Measurements from ENCODE around the gene PUDP.
"Not testable (repeated sequence)": the region's sequence is repeated elsewhere in the genome, so short reads cannot be mapped to it uniquely, and the experiment has no call there.

Gene PUDP

DNA sequence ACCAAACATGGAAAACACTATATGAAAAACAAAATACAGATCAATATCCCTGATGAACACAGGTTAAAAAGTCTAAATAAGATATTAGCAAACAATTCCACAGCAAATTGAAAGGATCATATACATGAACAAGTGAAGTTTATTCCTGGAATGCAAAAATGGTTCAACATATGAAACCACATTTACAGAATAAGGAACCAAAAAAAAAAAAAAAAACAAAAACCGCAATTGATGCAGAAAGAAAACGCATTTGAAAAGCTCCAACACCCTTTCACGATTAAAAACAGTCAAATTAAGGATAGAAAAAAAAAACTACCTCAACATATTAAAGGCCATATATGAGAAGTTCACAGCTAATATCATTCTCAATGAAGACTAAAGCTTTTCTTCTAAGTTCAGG is 45.8 kb downstream of the PUDP start:
- peaks cover 5% of the 10 kb centered on the region for H3K9me3 ChIP-seq (ENCODE audit: control insufficient read depth, low read length)
- H3K36me3 ChIP-seq (ENCODE audit: control insufficient read depth, insufficient read depth, low read length, severe bottlenecking), result peaks cover 27% of the 10 kb centered on the region
- H3K4me3 ChIP-seq (ENCODE audit: low read length), result no peak overlapping the region
- no peak overlapping the region for H3K9ac ChIP-seq (ENCODE audit: low read length)
- no peaks in the 10 kb centered on the region for H3K27me3 ChIP-seq (replicated peaks; ENCODE audit: control insufficient read depth, insufficient read depth, low read length)
- H3K4me1 ChIP-seq (ENCODE audit: control insufficient read depth, insufficient read depth, low read length), result no peaks in the 10 kb centered on the region
- DNase-seq (ENCODE audit: low read depth), result no peak

DNA sequence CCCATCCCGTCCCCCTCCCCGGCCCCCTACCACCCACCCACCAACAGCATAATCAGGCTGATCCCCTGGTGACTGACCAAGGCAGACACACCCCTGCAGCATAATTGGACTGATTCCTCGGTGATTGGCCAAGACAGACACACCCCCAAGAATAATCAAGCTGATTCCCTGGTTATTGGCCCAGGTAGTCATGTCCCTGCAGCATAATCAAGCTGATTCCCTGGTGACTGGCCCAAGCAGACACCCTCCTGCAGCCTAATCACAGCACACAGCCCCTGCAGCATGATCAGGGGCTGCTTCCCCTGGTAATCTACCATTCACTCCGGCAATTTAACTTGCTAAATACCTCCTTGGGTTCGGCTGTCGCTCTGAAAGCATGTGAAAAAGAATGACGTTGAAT is 47.9 kb downstream of the PUDP start:
- no peak overlapping the region for H3K9ac ChIP-seq (ENCODE audit: low read length)
- peaks cover 24% of the 10 kb centered on the region for H3K36me3 ChIP-seq (ENCODE audit: control insufficient read depth, insufficient read depth, low read length, severe bottlenecking)
- no peaks in the 10 kb centered on the region for H3K27me3 ChIP-seq (replicated peaks; ENCODE audit: control insufficient read depth, insufficient read depth, low read length)
- H3K9me3 ChIP-seq (ENCODE audit: control insufficient read depth, low read length), result peaks cover 5% of the 10 kb centered on the region
- H3K4me3 ChIP-seq (ENCODE audit: low read length), result no peak overlapping the region
- no peaks in the 10 kb centered on the region for H3K4me1 ChIP-seq (ENCODE audit: control insufficient read depth, insufficient read depth, low read length)
- no peak for DNase-seq (ENCODE audit: low read depth)

DNA sequence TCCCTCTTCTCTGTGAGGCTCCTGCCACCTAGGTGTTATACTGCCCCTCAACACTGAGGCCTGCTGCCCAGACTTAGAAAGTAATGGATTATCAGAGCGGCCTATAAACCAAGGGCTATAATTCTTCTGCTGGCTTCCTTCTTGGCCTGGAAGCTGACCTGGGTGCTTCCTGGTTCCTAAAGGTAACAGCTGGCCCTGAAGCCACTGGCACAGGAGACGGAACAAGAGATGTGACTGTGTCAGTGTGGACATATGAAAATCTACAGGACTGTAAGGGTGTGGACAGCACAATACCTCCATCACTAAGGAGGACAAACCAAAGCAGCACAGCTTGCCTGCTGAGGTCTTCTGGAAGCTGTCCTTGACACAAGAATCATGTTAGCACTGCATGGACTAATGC is 52.3 kb downstream of the PUDP start:
- H3K36me3 ChIP-seq (ENCODE audit: control insufficient read depth, insufficient read depth, low read length, severe bottlenecking); H3K4me3 ChIP-seq (ENCODE audit: low read length); H3K27me3 ChIP-seq (replicated peaks; ENCODE audit: control insufficient read depth, insufficient read depth, low read length); H3K4me1 ChIP-seq (ENCODE audit: control insufficient read depth, insufficient read depth, low read length); H3K9me3 ChIP-seq (ENCODE audit: control insufficient read depth, low read length); H3K9ac ChIP-seq (ENCODE audit: low read length); DNase-seq (ENCODE audit: low read depth): not testable (repeated sequence)

DNA sequence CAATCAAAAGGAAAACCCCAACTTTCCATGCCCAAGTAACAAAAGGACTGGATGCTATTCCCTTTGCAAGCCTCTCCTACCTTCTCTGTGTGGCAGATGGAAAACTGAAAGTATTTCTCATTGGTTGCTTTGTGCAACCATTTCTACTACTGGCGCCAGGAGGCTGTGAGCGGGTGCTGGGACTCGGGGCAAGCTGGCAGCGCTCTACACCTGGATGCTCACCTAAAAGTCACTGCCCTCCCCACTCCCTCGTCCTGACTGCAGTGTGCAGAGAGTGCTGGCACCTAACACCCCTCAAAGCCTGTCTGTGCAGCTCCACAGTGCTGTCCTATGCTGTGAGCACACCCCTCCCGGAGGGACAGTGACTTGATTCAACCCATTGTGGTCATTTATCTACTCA is 54.6 kb downstream of the PUDP start:
- no peak for DNase-seq (ENCODE audit: low read depth)
- Histone ChIP-seq H3K27me3 (replicated peaks; ENCODE audit: control insufficient read depth, insufficient read depth, low read length) (no peaks in the 10 kb centered on the region), H3K9ac (ENCODE audit: low read length) (no peak overlapping the region), H3K4me3 (ENCODE audit: low read length) (no peak overlapping the region), H3K9me3 (ENCODE audit: control insufficient read depth, low read length) (no peaks in the 10 kb centered on the region), H3K36me3 (ENCODE audit: control insufficient read depth, insufficient read depth, low read length, severe bottlenecking) (peaks cover 4% of the 10 kb centered on the region), H3K4me1 (ENCODE audit: control insufficient read depth, insufficient read depth, low read length) (peaks cover 9% of the 10 kb centered on the region)

DNA sequence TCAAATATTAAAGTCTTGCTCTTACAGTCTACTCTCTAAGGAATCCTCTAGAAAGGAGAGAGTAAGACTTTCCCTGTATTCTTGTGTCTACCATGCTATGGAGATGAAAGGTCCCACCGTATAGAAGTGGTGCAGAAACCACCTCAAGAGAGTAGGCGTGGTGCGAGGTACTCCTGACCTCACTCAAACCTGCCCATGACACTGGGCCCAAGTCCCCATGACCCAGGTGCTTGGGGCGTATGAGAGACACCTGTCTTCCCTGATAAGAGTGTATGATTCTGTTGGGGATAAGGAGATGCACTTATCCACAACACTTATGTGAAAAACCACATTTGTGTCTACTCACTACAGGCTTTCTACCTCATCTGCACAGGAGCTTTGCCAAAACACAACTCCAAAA is 55.4 kb downstream of the PUDP start:
- Histone ChIP-seq H3K36me3 (ENCODE audit: control insufficient read depth, insufficient read depth, low read length, severe bottlenecking) (peaks cover 3% of the 10 kb centered on the region), H3K4me3 (ENCODE audit: low read length) (no peak overlapping the region), H3K9me3 (ENCODE audit: control insufficient read depth, low read length) (no peaks in the 10 kb centered on the region), H3K27me3 (replicated peaks; ENCODE audit: control insufficient read depth, insufficient read depth, low read length) (no peaks in the 10 kb centered on the region), H3K4me1 (ENCODE audit: control insufficient read depth, insufficient read depth, low read length) (peaks cover 9% of the 10 kb centered on the region), H3K9ac (ENCODE audit: low read length) (no peak overlapping the region)
- DNase-seq (ENCODE audit: low read depth), result no peak

DNA sequence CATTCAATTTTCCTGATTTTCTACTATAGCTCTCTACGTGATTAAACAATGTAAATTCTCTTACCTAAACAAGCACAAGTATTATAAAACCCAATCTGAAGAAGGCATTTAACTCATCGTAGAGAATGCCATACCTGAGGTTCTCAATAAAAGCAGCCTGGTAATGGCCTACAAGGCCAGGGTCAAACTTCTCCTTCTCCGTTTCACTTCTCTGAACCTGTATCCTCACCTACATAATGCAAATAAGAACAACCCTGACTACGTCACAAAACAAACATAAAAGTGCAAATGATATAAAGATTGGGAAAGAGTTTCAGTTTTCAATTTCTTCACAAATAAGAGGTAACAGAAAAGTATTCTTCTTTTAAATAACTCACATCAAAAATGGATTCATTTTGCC is 56.0 kb downstream of the PUDP start:
- Histone ChIP-seq H3K36me3 (ENCODE audit: control insufficient read depth, insufficient read depth, low read length, severe bottlenecking) (no peaks in the 10 kb centered on the region), H3K9me3 (ENCODE audit: control insufficient read depth, low read length) (no peaks in the 10 kb centered on the region), H3K4me1 (ENCODE audit: control insufficient read depth, insufficient read depth, low read length) (peaks cover 9% of the 10 kb centered on the region), H3K27me3 (replicated peaks; ENCODE audit: control insufficient read depth, insufficient read depth, low read length) (no peaks in the 10 kb centered on the region), H3K9ac (ENCODE audit: low read length) (no peak overlapping the region), H3K4me3 (ENCODE audit: low read length) (no peak overlapping the region)
- no peak for DNase-seq (ENCODE audit: low read depth)

DNA sequence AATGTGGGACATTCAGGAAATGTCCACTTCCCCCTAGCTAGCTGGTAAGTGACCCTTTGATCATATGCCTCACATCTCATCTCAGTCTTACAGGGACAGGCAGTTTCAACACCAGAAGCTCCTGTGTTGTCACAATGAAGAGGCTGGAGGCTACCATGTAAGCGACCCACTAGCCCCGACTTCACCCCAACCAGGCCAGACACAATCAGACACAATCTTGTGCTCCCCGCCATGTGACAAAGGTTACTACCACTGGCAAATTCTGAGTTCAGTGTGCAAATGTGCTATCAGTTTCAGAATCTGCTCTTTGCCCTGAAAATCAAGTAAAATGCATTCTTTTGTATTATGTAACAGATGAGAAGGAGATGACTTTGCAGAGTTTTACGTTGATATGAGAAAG is 57.3 kb downstream of the PUDP start:
- H3K36me3 ChIP-seq (ENCODE audit: control insufficient read depth, insufficient read depth, low read length, severe bottlenecking), result no peaks in the 10 kb centered on the region
- H3K27me3 ChIP-seq (replicated peaks; ENCODE audit: control insufficient read depth, insufficient read depth, low read length), result no peaks in the 10 kb centered on the region
- no peaks in the 10 kb centered on the region for H3K9me3 ChIP-seq (ENCODE audit: control insufficient read depth, low read length)
- DNase-seq (ENCODE audit: low read depth), result no peak
- H3K4me3 ChIP-seq (ENCODE audit: low read length), result no peak overlapping the region
- no peak overlapping the region for H3K9ac ChIP-seq (ENCODE audit: low read length)
- H3K4me1 ChIP-seq (ENCODE audit: control insufficient read depth, insufficient read depth, low read length), result peaks cover 9% of the 10 kb centered on the region

DNA sequence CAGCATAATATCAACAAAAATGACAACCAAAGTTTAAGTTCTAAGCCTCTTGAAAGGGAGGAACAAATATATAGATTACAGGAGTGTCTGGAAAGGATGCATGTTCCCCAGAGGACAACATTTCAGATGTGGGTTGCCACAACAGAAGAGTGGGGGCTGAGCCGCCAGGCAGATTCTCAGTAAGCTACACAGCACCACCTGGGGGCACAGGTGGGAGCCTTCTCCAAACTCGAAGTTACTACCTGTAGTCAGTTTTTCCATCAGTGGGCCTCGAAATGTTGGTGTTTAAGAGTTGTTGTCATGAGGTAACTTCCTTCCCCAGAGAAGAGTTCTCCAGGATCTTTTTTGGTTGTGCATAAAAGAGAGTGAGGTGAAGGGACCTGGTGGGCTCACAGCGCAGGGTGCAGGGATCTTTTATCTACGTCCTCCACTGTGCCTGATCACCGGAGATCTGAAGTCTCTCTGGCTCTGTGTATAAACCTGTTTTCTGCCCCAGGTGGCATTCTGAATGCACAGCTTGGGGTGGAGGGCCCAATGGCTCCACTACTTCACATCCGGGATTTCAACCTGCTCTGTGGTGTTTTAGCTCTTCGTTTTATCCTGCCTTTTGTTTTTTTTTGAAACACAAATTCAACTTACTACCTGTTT is 58.9 kb downstream of the PUDP start:
- Histone ChIP-seq H3K36me3 (ENCODE audit: control insufficient read depth, insufficient read depth, low read length, severe bottlenecking) (peaks cover 4% of the 10 kb centered on the region), H3K9me3 (ENCODE audit: control insufficient read depth, low read length) (no peaks in the 10 kb centered on the region), H3K4me3 (ENCODE audit: low read length) (no peak overlapping the region), H3K27me3 (replicated peaks; ENCODE audit: control insufficient read depth, insufficient read depth, low read length) (no peaks in the 10 kb centered on the region), H3K4me1 (ENCODE audit: control insufficient read depth, insufficient read depth, low read length) (peaks cover 9% of the 10 kb centered on the region), H3K9ac (ENCODE audit: low read length) (no peak overlapping the region)
- no peak for DNase-seq (ENCODE audit: low read depth)

DNA sequence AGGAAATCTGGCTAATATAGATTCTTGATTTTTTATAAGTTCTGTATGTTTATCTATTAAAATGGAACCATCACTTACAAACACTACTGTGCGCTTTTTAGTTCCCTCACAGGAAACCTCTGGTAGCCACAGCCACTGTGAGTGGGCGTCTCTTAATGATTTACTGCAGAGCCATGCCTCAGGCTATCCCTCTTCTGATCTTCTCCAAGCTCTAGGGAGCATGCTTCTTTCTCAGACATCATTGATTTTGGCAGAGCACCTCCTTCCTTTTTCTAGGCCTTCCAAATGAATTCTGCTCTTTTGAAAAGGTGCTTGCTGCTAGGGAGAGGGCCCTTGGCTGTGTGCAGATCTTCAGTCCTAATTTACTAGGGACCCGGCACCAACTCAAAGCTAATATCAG is 61.6 kb downstream of the PUDP start:
- H3K36me3 ChIP-seq (ENCODE audit: control insufficient read depth, insufficient read depth, low read length, severe bottlenecking), result peaks cover 4% of the 10 kb centered on the region
- no peak overlapping the region for H3K4me3 ChIP-seq (ENCODE audit: low read length)
- H3K4me1 ChIP-seq (ENCODE audit: control insufficient read depth, insufficient read depth, low read length), result peaks cover 9% of the 10 kb centered on the region
- H3K9me3 ChIP-seq (ENCODE audit: control insufficient read depth, low read length), result no peaks in the 10 kb centered on the region
- H3K27me3 ChIP-seq (replicated peaks; ENCODE audit: control insufficient read depth, insufficient read depth, low read length), result no peaks in the 10 kb centered on the region
- no peak overlapping the region for H3K9ac ChIP-seq (ENCODE audit: low read length)
- no peak for DNase-seq (ENCODE audit: low read depth)

DNA sequence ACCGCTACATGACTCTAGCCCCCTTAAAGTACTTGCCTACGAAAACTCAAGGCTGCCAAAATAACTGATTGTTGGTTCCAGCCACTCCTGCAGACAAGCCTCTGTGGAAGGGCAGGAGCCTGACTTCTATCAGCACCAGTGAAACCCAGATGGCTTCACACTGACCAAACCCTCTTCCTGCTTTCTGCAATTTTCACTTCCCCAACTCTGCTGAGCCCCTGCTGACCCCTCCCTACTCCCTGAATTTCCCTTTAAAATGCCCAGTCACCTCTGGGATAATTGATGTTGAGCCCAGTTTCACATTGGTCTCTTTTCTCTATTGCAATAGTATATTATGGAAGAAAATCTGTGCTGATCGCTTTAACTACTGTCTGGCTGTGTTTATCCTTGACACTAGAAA is 62.1 kb downstream of the PUDP start:
- Histone ChIP-seq H3K36me3 (ENCODE audit: control insufficient read depth, insufficient read depth, low read length, severe bottlenecking) (peaks cover 4% of the 10 kb centered on the region), H3K4me3 (ENCODE audit: low read length) (no peak overlapping the region), H3K27me3 (replicated peaks; ENCODE audit: control insufficient read depth, insufficient read depth, low read length) (no peaks in the 10 kb centered on the region)

DNA sequence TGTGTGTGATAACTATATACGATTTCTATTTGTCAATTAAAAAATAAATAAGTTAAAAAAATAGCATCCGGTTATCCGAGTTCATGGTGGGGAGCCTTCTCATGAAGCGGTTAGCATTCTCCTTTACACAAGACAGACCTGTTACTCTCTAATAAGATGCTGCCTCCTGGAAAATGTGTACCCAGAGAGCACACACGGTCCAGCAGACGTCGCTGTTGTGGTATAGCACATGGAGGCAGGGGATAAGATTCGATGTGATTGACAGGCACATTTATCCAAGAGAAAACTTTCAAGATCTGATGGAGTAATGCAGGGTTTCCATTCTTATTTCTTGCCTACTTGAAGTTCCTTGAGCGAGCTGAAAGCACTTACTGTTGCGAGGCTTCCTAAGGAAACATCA is 63.1 kb downstream of the PUDP start:
- Histone ChIP-seq H3K4me1 (ENCODE audit: control insufficient read depth, insufficient read depth, low read length) (no peaks in the 10 kb centered on the region), H3K9me3 (ENCODE audit: control insufficient read depth, low read length) (no peaks in the 10 kb centered on the region), H3K27me3 (replicated peaks; ENCODE audit: control insufficient read depth, insufficient read depth, low read length) (no peaks in the 10 kb centered on the region)

More for the DNA sequence above, 62.1 kb downstream of the PUDP start:
- peaks cover 6% of the 10 kb centered on the region for H3K4me1 ChIP-seq (ENCODE audit: control insufficient read depth, insufficient read depth, low read length)
- no peaks in the 10 kb centered on the region for H3K9me3 ChIP-seq (ENCODE audit: control insufficient read depth, low read length)
- H3K9ac ChIP-seq (ENCODE audit: low read length), result no peak overlapping the region
- DNase-seq (ENCODE audit: low read depth), result no peak

More for the DNA sequence above, 63.1 kb downstream of the PUDP start:
- no peak for DNase-seq (ENCODE audit: low read depth)
- peaks cover 4% of the 10 kb centered on the region for H3K36me3 ChIP-seq (ENCODE audit: control insufficient read depth, insufficient read depth, low read length, severe bottlenecking)
- H3K4me3 ChIP-seq (ENCODE audit: low read length), result no peak overlapping the region
- H3K9ac ChIP-seq (ENCODE audit: low read length), result no peak overlapping the region

Measured in adipocyte (in vitro differentiated cells).